Left colon (tissue), 2 donors: ENCODE measurements around the gene MAGEA2B. TPM values are rescaled to one million over a fixed set of nuclear protein-coding genes. Genes with fewer than 3 reads are reported as not detected.
"Not testable (repeated sequence)": the region's sequence is repeated elsewhere in the genome, so short reads cannot be mapped to it uniquely, and the experiment has no call there.

Experiments used
- ATAC-seq: fragments of 200-7000 bp; cut with Tn5 transposase; one replicate; pipeline ENCODE4 v1.9.1; 2020; ENCODE audit warnings: mild to moderate bottlenecking, moderate library complexity
- DNase-seq, 2 donors: peaks; one replicate each; pipeline ENCODE4 v3.0.0-alpha.2; 2020
- intact Hi-C, 2 donors: fragments of 100-400 bp; cut with DNase I in 1 of 2; cut with micrococcal nuclease in 1 of 2; formaldehyde crosslinking; loops; one replicate each; pipeline versions ENCODE4 v1.11.2 to v1.14.0; 2022; cut with DNase I, micrococcal nuclease
- long read RNA-seq: library from polyadenylated mRNA; unstranded; transcript quantifications from one replicate; pipeline ENCODE4 v2.0.0, GENCODE V29; 2021
- total RNA-seq, 2 donors: library from RNA; stranded (reverse); fragmentation: NEBNext Ultra II Directional; extraction: Animal tissue kit (Norgen Biotek cat#: 25700); gene quantifications; one replicate each; pipeline ENCODE4 v1.2.1, GENCODE V29; 2021
- donor health status: DM: no; HTN: no; CAD: no.
- donor health status: DM: yes; HTN: yes; CAD: no.

The MAGEA2B gene
- not detected for total RNA-seq
- long read RNA-seq: 0 reads

DNA sequence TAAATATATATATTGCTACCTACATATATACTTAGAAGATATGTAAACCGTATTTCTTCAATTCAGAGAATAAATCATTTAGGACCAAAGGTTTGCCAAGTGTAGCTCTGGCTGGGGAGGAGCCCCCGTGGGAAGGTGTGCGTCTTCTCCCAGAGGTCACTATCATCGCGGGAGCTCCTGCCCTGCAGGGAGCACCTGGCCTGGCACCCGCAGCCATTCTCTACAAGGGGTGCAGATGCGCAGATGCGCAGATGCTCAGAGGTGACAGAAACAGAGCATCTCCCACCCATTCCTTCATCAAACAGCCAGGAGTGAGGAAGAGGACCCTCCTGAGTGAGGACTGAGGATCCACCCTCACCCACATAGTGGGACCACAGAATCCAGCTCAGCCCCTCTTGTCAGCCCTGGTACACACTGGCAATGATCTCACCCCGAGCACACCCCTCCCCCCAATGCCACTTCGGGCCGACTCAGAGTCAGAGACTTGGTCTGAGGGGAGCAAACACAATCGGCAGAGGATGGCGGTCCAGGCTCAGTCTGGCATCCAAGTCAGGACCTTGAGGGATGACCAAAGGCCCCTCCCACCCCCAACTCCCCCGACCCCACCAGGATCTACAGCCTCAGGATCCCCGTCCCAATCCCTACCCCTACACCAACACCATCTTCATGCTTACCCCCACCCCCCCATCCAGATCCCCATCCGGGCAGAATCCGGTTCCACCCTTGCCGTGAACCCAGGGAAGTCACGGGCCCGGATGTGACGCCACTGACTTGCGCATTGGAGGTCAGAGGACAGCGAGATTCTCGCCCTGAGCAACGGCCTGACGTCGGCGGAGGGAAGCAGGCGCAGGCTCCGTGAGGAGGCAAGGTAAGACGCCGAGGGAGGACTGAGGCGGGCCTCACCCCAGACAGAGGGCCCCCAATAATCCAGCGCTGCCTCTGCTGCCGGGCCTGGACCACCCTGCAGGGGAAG is at the start of gene MAGEA2B:
MAGEA2B (plus strand) TSS at position 814 of the 973 bp plus-strand sequence. CDS start 2,479 bp downstream, outside the sequence.
- ATAC-seq, intact Hi-C loops, DNase-seq: not testable (repeated sequence)

- intact Hi-C loops: no loop called here
- no peak for ATAC-seq
Observed at GRCh38 chrX:152674135-152674534, 40.3 kb upstream of the MAGEA2B start.

GRCh38 chrX:152674652-152675051 is 39.8 kb upstream of the MAGEA2B start:
- intact Hi-C loops, ATAC-seq, DNase-seq: not testable (repeated sequence)

More at GRCh38 chrX:152674135-152674534, 40.3 kb upstream of the MAGEA2B start:
- no peak for DNase-seq

GRCh38 chrX:152681012-152681411 is 33.4 kb upstream of the MAGEA2B start:
- ATAC-seq: peak; percentile 46
- intact Hi-C loops, DNase-seq: not testable (repeated sequence)

- ATAC-seq, DNase-seq: not testable (repeated sequence)
Observed at GRCh38 chrX:152697952-152698931, 16.2 kb upstream of the MAGEA2B start, which contains the start of gene MAGEA3. Gene MAGEA3 (plus strand): TSS chrX:152698794. CDS start chrX:152700833, 2,039 bp downstream.

GRCh38 chrX:152700390-152700789 is 14.0 kb upstream of the MAGEA2B start:
- intact Hi-C loops, DNase-seq, ATAC-seq: not testable (repeated sequence)

More at GRCh38 chrX:152697952-152698931, 16.2 kb upstream of the MAGEA2B start, which contains the start of gene MAGEA3:
- intact Hi-C loops: not testable (repeated sequence)

- ATAC-seq, intact Hi-C loops, DNase-seq: not testable (repeated sequence)
Observed at GRCh38 chrX:152706500-152706899, 7.9 kb upstream of the MAGEA2B start.

DNA sequence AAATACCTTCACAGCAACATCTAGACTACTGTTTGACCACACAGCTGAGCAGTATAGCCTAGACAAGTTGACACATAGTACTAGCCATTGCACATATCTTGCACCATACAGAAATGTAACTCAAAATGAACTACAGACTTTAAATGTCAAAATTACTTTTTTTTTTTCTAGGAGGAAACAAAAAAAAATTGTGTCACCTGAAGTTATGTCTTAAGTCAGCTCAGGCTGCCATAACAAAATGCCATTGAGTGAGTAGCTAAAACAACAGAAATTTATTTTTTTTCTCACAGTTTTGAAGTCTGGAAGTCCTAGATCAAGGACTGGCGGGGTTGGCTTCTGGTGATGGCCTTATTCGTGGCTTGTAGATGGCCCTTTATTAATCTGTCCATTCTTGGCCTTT is 5.3 kb upstream of the MAGEA2B start, which contains the start of gene CSAG2:
CSAG2 (minus strand) TSS at position 101 of the 400 bp plus-strand sequence. CDS start 161 bp downstream, outside the sequence.
- intact Hi-C loops, DNase-seq, ATAC-seq: not testable (repeated sequence)

GRCh38 chrX:152713195-152713594 is 1.2 kb upstream of the MAGEA2B start:
- intact Hi-C loops, ATAC-seq: not testable (repeated sequence)

DNA sequence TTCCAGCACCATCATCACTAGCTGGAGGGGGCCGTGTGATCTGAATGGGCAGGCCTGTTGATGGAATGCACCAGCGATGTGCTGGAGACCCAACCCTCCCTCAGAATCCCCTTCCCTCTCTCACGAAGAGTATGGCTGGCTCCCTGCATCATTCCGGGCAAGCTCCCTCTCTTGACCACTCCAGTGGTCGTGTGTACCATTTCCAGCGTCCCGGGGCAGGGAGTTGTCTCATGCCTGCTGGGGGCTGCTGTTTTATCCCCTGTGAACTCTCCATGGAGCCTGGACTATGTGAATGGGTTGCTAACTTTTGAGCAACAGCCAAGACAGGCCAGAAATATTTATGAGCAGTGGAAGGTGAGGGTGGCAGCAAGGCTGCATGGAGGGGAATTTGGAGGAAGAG is 11.0 kb downstream of the MAGEA2B start:
- intact Hi-C loops: no loop called here

More at GRCh38 chrX:152713195-152713594, 1.2 kb upstream of the MAGEA2B start:
- not testable (repeated sequence) for DNase-seq

DNA sequence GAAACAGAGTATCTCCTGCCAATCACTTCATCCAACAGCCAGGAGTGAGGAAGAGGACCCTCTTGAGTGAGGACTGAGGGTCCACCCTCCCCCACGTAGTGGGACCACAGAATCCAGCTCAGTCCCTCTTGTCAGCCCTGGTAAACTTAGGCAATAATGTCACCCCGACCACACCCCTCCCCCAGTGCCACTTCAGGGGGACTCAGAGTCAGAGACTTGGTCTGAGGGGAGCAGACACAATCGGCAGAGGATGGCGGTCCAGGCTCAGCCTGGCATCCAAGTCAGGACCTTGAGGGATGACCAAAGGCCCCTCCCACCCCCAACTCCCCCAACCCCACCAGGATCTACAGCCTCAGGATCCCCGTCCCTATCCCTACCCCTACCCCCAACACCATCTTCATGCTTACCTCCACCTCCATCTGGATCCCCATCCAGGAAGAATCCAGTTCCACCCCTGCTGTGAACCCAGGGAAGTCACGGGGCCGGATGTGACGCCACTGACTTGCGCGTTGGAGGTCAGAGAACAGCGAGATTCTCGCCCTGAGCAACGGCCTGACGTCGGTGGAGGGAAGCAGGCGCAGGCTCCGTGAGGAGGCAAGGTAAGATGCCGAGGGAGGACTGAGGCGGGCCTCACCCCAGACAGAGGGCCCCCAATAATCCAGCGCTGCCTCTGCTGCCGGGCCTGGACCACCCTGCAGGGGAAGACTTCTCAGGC is 19.0 kb downstream of the MAGEA2B start, which contains the start of the genes CSAG1 and MAGEA12:
CSAG1 (minus strand) TSS at position 461 of the 715 bp plus-strand sequence. CDS start 1,261 bp downstream, outside the sequence.
MAGEA12 (plus strand) TSS at position 497 of the 715 bp plus-strand sequence. CDS start 2,405 bp downstream, outside the sequence.
- DNase-seq (no peak), ATAC-seq (no peak)
- intact Hi-C loops: no loop called here

More for the DNA sequence above, 11.0 kb downstream of the MAGEA2B start:
- ATAC-seq (no peak), DNase-seq (no peak)

- ATAC-seq, intact Hi-C loops: not testable (repeated sequence)
Observed at GRCh38 chrX:152734143-152734858, 19.9 kb downstream of the MAGEA2B start.

GRCh38 chrX:152735101-152735500 is 20.7 kb downstream of the MAGEA2B start:
- no peak for ATAC-seq
- no peak for DNase-seq
- intact Hi-C loops: no loop called here

More at GRCh38 chrX:152734143-152734858, 19.9 kb downstream of the MAGEA2B start:
- DNase-seq: not testable (repeated sequence)

GRCh38 chrX:152735860-152736511 is 21.6 kb downstream of the MAGEA2B start:
- DNase-seq (no peak), ATAC-seq (no peak)
- intact Hi-C loops: no loop called here

GRCh38 chrX:152736528-152736927 is 22.1 kb downstream of the MAGEA2B start:
- ATAC-seq, intact Hi-C loops, DNase-seq: not testable (repeated sequence)

DNA sequence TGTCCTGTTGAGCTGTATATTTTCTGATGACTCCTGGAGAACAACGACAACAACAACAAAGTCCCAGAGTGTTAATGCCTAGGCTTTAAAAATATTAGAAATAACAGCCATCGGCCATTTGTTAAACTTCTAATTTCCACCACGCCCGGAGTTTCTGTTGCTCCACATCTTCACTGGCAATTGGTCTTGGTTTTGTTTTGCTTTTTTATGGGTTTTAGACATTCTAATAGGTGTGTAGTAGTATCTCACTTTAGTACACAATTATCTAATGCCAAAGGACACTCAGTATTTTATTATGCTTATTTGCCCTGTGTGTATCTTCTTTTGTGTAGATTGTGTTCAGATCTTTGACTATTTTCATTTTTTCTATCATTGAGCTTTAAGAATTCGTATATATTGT is 24.1 kb downstream of the MAGEA2B start:
- intact Hi-C loops: no loop called here
- DNase-seq: no peak
- ATAC-seq: no peak
